D721Med (cell line): ENCODE measurements around the gene TTC3.
"Not testable (repeated sequence)": the region's sequence is repeated elsewhere in the genome, so short reads cannot be mapped to it uniquely, and the experiment has no call there.

Source experiments
- DNase-seq: peaks from one replicate; pipeline ENCODE4 v3.0.0; 2011; ENCODE audit warnings: low spot score; ENCODE audit not compliant: insufficient read length
- FAIRE-seq: peaks from 2 replicates; lab custom pipeline; 2011; peaks lifted over from hg19 to GRCh38; lab: Jason Lieb, UNC
- CTCF ChIP-seq: IDR thresholded peaks from 2 replicates; pipeline ENCODE4 v1.5.1; 2012; ENCODE audit warnings: mild to moderate bottlenecking, control low read depth; ENCODE audit not compliant: insufficient read depth; ENCODE audit errors: missing control alignments

Gene TTC3

DNA sequence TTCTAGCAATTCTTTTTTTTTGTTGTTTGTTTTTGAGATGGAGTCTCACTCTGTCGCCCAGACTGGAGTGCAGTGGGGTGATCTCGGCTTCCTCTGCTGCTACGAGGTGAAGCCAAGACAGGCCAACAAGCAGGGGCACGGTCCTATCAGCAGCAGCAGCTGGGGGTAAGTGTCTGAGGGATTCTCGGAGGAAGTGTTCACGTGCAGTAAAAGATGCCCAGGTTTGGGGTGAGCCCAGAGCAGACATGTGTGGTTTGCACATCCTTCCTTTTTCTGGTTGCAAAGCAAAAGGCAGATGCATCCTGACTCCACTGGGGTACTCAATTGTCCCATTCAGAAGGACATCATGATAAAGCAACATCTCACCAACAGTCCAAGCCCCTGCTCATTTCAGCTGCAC lies 27.9 kb upstream of the TTC3 start:
- TF ChIP-seq CTCF, result no peak
- DNase-seq, result no peak
- no peak for FAIRE-seq

DNA sequence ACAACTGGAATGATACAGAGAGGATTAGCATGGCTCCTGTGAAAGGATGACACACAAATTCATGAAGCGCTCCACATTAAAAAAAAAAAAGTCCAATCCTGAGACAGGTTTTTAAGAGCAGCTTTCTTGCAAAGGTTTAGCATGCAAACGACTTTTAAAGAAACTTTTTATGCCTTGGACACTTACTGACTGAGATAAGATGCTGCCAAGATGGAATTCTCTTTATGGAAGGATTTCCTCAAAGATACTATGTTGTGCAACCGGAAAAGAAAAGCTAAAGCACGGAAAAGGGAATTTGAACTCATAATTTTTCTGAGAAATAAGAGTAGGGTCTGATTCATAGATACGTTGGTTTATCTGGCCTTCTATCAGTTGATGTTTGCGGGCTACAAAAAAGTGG lies 27.5 kb upstream of the TTC3 start:
- no peak for TF ChIP-seq CTCF
- DNase-seq (no peak), FAIRE-seq (no peak)

DNA sequence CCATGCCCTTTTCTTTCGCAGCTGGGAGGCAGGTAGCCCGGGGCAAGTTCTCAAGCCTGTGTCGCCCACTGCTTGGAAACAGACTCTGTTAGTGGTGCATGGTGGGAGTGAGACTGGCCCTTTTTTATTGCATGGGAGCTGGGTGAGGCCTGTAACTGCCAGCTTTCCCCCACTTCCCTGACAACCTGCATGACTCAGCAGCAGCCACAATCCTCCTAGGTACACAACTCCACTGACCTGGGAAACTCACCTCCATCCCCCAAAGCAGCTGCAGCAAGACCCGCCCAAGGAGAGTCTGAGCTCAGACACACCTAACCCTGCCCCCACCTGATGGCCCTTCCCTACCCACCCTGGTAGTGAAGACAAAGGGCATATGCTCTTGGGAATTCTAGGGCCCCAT lies 26.0 kb upstream of the TTC3 start:
- no peak for TF ChIP-seq CTCF
- FAIRE-seq (no peak), DNase-seq (no peak)

- FAIRE-seq, DNase-seq: not testable (repeated sequence)
These were observed 23.3 kb upstream of the TTC3 start for GRCh38 chr21:37049741-37050140.

GRCh38 chr21:37055271-37055855 lies 17.7 kb upstream of the TTC3 start:
- no peak for FAIRE-seq
- DNase-seq, result no peak
- no peak for TF ChIP-seq CTCF

DNA sequence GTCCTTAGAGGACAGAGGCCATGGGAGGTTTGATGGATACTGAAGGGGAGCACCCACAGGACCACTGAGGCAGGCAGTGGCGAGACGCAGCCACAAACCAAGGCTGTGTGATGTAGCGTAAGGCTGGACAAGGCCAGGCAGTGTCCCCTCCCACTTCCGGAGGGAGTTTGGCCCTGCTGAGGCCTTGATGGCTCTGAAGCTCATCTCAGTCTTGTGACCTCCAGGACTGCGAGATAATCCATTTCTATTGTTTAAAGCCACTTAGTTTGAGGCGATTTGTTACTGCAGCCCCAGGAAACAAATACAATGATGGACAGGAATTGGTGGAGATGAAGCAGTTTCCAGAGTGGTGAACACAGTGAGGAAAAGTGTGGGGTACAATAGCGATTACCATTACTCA lies 15.4 kb upstream of the TTC3 start:
- DNase-seq (no peak), FAIRE-seq (no peak)
- TF ChIP-seq CTCF, result no peak

DNA sequence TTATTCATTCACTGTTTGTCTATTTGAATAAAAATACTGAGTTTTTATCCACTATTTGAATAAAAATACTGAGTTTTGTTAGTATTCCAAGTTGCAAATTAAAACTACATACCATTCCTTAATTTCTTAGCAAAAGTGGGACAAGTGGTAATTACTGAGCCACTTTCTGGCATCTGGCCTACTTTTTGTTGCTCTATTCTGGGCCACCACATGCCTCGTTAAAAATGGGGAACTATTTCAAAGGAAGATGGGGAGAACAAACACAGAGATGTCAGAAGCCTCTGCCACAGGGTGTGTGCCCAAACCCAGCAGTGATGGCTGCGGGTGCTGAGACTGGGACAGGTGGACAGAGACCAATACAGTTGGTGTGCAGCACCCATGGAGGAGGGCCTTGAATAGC lies 14.8 kb upstream of the TTC3 start:
- FAIRE-seq (no peak), DNase-seq (no peak)
- no peak for TF ChIP-seq CTCF

GRCh38 chr21:37059181-37059580 lies 13.9 kb upstream of the TTC3 start:
- TF ChIP-seq CTCF, result no peak
- FAIRE-seq, result no peak
- no peak for DNase-seq
